RPMI8226 (cell line): Measurements from ENCODE around the gene ZBTB6.
"Not testable (repeated sequence)": the region's sequence is repeated elsewhere in the genome, so short reads cannot be mapped to it uniquely, and the experiment has no call there.

ENCODE experiments used
- DNase-seq: peaks from one replicate; pipeline ENCODE4 v3.0.0-alpha.2; 2015

ZBTB6 gene

DNA sequence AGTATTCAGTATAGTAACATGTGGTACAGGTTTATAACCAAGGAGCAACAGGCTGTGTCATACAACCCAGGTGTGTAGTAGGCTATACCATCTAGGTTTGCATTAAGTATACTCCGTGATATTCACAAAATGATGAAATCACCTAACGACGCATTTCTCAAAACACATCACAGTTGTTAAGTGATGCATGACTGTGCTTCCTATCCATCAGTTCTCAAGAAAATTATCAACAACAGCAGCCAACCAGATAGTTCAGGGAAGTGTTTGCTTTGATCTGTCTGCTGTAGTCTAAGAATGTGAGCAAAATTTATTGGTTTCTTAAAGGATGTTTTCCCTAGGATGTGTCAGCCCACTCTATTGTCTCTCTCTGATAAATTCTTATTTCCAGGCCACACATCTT, 10.8 kb upstream of the ZBTB6 start:
- DNase-seq = no peak

DNA sequence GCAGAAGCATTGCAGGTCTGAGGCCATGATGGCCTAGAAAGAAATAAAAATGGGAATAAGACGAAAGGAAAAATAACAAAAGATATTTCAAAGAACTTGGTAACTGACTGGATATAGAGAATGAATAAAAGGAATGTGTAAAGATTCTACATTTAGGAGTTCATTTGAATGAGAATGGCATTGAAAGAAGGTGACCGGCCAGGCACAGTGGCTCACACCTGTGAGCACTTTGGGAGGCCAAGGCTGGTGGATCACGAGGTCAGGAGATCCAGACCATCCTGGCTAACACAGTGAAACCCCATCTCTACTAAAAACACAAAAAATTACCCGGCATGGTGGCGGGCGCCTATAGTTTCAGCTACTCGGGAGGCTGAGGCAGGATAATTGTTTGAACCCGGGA, 9.6 kb upstream of the ZBTB6 start:
- no peak for DNase-seq

DNA sequence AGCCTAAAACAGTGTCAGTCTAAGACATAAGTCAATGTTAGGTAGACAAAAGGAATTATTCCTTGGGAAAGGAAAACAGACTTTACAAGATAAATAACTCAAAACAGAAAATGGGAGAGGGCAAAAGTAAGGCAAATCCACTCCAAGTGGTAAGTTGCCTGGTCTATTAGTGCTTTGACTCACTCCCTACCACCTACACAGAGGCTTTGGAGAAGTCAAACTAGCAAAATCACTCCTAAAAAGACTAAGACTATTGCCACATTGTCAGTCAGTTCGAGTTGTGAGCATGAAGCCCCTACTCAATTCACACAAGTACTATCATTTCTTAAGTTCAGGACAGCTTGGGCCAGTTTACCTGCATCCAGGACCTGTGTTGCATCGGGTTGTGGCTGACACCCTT, 5.2 kb upstream of the ZBTB6 start:
- DNase-seq = no peak

DNA sequence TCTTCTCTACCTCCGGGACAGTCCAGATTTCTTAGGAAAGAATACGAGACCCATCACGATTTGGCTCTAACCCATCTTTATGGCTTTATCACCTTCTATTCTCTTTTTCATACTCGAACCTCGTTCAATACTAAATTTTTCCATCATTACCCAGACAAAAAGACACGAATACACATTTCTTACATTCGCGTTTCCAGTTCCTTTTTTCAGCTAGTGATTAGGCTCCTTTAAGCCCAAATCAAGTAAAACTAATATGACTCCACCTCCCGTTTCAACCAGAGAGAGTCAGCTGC, 506 bp downstream of the ZBTB6 start:
- no peak for DNase-seq

DNA sequence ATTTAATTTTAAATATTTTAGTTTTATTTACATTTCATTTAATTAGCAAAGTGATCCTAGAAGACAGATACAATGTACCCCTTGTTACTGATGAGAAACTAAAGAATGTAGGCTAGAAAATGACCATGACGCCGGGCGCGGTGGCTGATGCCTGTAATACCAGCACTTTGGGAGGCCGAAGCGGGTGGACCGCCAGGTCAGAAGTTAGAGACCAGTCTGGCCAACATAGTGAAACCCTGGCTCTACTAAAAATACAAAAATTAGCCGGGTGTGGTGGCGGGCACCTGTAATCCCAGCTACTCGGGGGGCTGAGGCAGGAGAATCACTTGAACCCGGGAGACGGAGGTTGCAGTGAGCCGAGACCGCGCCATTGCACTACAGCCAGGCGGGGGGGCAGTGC, 7.0 kb downstream of the ZBTB6 start:
- not testable (repeated sequence) for DNase-seq

DNA sequence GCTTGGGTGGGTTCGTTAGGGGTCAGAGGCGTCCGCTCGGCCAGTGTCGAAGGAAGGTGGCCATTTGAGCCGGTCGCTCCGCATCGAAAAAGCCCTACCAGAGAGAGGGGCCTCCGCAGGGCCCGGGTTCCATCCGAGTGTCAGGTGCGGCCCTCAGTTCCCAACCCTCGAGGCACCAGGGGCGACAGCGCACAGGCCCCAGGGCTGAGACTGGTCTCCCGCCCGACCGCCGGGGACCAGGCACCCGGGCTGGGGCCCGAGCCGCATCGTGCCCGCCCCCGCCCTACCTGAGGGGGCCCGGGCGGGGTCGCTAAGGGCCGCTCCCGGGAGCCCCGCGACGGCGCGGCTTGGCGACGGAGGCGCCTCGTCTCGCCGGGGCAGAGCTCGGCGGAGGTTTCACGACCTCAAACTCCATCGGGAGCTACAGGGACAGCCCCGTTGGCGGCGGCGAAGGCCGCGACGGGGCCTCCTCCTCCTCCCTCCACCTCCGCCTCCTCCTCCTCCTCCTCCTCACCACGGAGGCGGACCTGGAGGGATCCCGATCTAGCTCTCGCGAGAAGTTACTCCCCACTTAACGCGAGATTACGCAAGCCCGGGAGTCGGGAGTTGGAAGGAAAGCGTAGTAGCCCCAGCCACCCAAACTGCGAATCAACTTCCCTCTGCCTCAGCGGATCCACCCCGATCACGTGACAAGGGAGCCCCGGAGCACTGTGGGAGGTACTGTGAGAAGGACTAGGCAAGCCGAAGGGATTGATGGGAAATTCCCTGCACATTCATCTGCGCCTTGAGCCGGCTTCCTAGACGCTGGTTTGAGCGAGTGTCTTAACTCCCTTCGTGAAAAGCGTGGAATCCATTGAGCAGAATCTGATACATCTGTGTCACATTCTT, 8.1 kb downstream of the ZBTB6 start, which contains the start of gene RC3H2:
Gene RC3H2 (minus strand): TSS at position 537 of the 888 bp plus-strand sequence. CDS start 7,850 bp downstream, outside the sequence.
- DNase-seq = peak; percentile 100

DNA sequence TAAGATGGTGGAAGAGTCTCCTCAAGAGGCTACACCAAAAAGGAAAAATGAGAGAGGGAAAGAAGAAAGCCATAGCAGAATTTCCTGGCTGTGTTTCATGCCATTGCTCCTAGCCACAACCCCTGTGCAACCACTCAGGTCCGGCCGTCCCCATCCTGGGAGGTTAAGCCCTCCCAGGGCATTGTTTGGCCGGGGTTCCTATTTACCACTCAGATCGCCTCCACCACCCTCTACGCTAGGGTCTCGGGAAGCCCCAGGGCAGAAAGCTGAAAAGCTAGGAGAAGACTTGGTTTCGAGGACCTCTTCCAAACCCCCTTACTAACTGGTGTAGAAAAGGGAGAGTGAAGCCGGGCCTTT, 8.7 kb downstream of the ZBTB6 start:
- peak; percentile 59 for DNase-seq

DNA sequence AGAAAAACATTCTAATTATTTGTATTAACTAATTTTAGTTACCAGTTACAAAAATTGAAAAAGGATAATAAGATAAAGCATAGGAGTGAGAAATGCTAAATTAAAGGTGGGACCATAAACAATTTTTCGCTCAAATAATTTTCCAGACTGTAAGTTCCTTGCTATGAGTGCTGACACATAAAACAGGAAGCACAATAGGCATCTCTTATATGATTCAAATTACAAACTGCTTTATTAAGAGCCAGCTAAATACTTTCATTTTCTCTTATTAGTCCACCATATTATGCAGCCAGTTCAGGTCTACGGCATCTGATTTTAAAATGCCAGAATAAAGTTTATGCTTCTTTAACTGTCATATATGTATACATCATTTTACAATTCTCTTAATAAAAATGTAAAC, 12.3 kb downstream of the ZBTB6 start:
- DNase-seq = no peak

DNA sequence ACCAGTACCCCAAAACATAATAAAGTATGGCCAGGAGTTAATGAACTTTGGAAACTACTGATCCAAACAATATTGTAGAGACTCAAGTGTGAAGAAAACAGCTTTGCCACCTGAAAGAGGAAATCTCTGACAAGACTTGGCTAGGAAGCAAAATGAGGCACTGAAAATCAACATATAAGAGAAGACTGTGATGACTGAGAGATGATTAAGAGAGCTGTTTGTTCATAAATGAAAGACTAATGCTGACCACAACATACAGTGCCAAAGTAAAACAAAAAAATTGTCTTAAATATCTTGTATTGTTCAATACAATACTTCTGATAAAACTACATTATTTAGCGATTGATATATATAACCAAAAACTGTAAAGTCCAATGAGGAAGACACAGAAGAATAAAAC, 15.2 kb downstream of the ZBTB6 start:
- no peak for DNase-seq

DNA sequence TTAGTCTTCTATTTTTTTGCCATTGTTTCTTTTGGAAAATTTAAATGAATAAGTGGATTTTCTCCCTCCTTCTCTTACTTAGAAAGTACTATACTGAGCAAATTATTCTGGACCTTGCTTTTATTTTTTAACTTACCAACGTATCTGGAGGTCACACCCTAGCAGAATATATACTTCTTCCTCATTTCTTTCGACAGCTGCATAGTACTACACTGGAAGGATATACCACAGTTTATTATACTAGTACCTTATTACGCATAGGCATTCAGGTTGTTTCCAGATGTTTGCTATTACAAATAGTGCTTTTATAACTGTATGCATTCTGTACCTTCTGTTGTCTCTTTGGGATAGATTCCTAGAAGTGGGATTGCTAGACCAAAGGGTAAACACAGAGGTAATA, 24.6 kb downstream of the ZBTB6 start:
- no peak for DNase-seq

DNA sequence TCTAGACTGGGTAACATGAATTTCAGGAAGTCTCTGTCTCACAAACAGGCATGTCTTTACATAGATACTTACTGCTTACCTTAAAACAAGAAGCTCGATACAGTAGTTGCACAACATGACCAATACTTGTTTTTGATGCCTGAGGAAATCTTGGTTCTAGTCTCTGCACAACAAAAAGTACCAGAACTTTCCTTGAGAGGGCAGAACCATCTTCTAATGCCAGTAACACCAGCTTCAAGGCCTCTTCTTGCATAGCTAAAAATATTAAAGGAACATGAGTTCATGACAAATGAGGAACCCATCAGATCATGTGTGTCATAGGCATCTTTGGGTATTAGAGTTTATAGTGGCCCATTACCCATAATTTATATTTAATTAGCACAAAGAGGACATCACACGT, 30.0 kb downstream of the ZBTB6 start:
- DNase-seq = no peak

DNA sequence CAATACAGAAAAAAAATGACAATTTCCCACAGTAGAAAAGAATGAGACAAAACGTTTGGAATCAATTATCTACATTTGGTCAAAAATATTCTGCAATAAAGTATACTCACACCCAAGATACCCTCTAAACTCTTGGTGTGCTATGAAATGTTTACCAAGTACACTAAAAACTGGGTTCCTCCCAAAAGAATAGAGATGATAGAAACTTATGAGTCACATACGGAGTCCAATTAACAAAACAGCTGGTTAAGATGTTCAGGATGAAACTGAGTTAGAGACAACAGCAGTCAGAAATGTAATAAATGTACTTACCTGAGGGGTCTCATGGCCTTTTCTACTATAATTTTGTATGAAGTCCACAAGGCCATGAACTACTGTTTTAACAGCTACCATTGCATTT, 33.7 kb downstream of the ZBTB6 start:
- no peak for DNase-seq

DNA sequence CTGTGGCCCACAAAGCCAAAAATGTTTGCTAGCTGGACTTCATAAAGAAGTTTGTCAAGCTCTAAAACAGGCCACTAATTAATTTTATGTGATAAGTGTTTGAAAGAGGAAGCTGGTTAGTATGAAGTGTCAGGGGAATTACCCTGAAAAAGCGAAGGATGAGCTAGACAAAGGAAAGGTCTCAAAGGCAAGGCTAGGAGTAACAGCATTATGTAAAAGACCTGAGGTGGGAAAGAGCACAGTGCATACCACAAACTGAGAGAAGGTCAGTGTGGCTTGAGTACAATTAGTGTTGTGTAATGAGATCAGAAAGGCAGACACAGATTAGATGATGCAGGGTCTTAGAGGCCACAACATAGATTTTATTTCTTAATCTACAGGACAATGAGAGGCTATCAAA, 37.6 kb downstream of the ZBTB6 start:
- DNase-seq = no peak

DNA sequence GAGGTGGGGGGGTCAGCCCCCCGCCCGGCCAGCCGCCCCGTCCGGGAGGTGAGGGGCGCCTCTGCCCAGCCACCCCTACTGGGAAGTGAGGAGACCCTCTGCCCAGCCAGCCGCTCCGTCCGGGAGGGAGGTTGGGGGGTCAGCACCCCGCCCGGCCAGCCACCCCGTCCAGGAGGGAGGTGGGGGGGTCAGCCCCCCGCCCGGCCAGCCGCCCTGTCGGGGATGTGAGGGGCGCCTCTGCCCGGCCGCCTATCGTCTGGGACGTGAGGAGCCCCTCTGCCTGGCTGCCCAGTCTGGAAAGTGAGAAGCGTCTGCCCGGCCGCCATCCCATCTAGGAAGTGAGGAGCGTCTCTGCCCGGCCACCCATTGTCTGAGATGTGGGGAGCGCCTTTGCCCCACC, 45.8 kb downstream of the ZBTB6 start:
- not testable (repeated sequence) for DNase-seq

DNA sequence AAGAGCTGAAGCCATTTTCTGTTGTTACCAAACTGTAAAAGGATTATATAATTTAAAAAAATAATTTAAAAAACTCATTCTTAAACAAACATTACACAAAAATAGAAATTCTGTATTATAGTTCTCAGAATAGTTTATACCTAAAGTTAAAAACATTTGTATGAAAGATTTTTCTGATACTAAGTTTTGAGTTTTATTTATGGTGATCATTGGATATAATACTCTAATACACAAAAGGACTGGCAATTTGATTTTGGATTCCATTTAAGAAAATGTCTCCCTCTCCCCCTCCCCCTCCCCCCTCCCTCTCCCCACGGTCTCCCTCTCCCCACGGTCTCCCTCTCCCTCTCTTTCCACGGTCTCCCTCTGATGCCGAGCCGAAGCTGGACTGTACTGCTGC, 47.0 kb downstream of the ZBTB6 start:
- DNase-seq = no peak

DNA sequence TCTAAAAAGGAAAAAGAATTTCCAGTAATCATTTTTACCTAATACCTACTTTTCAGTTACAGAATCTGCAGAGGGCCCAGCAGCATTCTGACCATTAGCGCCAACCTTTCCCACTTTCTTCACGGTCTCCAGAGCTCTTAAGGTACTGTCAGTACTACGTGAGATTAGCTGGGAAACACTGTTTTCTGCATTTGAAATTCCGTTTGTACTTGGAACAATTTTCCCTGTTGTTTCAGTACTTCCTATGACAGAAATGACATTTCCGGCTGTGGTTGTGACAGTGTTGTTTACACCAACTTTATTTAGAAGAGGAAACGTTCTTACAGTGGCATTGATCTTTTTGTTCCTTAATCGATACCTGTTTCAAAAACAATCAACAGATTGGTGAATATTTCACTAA, 47.8 kb downstream of the ZBTB6 start:
- DNase-seq = no peak

DNA sequence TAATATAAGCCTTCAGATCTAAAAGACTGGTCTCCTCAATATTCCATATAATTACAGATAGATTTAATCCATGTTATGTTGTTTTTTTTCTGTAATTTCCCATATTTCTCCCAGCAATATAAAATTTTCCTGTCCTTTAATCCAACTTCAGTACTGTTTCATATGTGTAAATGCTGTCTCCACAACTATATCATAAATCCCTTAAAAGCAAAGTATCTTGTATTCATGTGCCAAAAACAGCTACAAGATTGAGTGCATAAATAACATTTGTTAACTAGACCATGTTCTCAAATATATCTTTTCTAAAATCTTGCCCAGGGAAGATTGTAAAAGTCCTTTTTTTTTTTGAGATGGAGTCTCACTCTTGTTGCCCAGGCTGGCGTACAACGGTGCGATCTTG, 49.7 kb downstream of the ZBTB6 start:
- no peak for DNase-seq

DNA sequence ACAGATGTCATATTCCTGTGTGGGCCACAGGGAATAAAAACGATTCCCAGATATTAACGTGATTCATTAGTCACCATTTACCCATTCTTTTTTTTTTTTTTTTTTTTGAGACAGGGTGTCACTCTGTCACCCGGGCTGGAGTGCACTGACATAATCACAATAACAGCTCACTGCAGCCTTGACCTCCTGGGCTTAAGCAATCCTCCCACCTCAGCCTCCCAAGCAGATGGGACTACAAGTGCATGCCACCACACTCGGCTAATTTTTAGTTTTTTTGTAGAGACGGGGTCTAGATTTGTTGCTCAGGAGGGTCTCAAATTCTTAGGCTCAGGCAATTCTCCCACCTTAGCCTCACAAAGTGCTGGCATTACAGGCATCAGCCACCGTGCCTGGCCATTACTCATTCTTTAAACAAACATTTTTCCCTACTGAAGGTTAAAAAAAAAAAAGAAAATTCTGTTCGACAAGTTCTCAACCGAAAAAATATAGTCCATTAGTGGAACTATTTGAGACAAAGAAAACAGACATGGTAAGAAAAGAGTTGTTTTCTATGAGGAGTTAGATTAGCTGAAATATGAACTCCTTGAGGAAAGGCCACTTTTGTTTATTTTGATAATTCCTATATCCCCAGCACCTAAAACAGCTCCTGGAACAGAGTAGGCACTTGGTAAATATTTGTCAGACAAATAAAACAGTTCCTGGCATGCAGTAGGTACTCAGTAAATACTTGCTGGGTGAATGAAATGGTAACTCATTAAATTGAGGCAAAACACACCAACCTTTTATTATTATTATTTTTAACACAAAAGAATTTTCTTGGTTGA, 52.6 kb downstream of the ZBTB6 start:
- DNase-seq = no peak
